Measurements from ENCODE around the gene ITGB7.

- TF ChIP-seq REST (IDR thresholded peaks at IDR 0.05; ENCODE audit: insufficient read depth in 1 of 2, low read depth in 2 of 2, low read length in 2 of 2) (no peak), POLR2AphosphoS5 (IDR thresholded peaks at IDR 0.05; ENCODE audit: low read depth, low read length) (no peak), TAF1 (IDR thresholded peaks at IDR 0.05; ENCODE audit: borderline replicate concordance, insufficient read depth, low read length) (no peak), SIN3A (IDR thresholded peaks at IDR 0.05; ENCODE audit: borderline replicate concordance, insufficient read depth, low read length) (no peak)
Observed at GRCh38 chr12:53200458-53201176, 6.4 kb downstream of the ITGB7 start.

Data from PFSK-1 (cell line).